HepG2 (cell line): ENCODE data around the gene HAP1. TPM values are rescaled to one million over a fixed set of nuclear protein-coding genes. Genes with fewer than 3 reads are reported as not detected.

Source experiments
- ATAC-seq: fragments of 200-7000 bp; cut with Tn5 transposase; 3 replicates; pipeline ENCODE4 v1.9.1; 2020; ENCODE audit warnings: mild to moderate bottlenecking, moderate library complexity
- BruUV-seq: library from RNA; stranded (reverse); fragments of 400-500 nt; replicated peaks from 2 replicates; lab custom pipeline; 2021; lab: Mats Ljungman, UMichigan
- CTCF ChIA-PET: fragments of 300-600 bp; formaldehyde crosslinking; extraction: SDS; loops from one replicate; lab custom pipeline; 2021; ENCODE audit warnings: low total read pairs, inconsistent platforms, low intra/inter-chr PET ratio; lab: Yijun Ruan, JAX
- POLR2A ChIA-PET: fragments of 350-600 bp; sonication (Branson Sonifier 250); formaldehyde crosslinking; loops from one replicate; lab custom pipeline; 2020; ENCODE audit warnings: antibody characterized with exemption, inconsistent platforms; lab: Yijun Ruan, JAX
- DNase-seq: peaks from one replicate; pipeline ENCODE4 v3.0.0-alpha.2; 2015; ENCODE audit warnings: low spot score
- FAIRE-seq: peaks from 3 replicates; lab custom pipeline; 2011; peaks lifted over from hg19 to GRCh38; lab: Jason Lieb, UNC
- H2AFZ ChIP-seq: one replicate; pipeline ENCODE4 v1.6.1; 2011; ENCODE audit warnings: low read length, inconsistent platforms
- H3K27ac ChIP-seq: fragments of 300-600 bp; 3 replicates; pipeline ENCODE4 v1.8.0; 2011; ENCODE audit warnings: mixed run types, mild to moderate bottlenecking, mixed read lengths, low read length, inconsistent platforms; ENCODE audit not compliant: insufficient read depth; ENCODE audit errors: extremely low read length
- H3K27me3 ChIP-seq, 2 experiments: fragments of 200-600 bp in 1 of 2; 2 replicates in 1 of 2; 3 replicates in 1 of 2; pipeline versions ENCODE4 v1.6.0 to v1.8.0; 2011; ENCODE audit warnings: low read length in 2 of 2, mild to moderate bottlenecking in 2 of 2, moderate library complexity in 2 of 2, inconsistent platforms in 1 of 2; ENCODE audit not compliant: insufficient read depth in 2 of 2, control insufficient read depth in 1 of 2
- H3K36me3 ChIP-seq, 2 experiments: fragments of 200-600 bp in 1 of 2; replicated peaks in 1 of 2; 2 replicates in 1 of 2; 3 replicates in 1 of 2; pipeline versions ENCODE4 v1.5.1 to v1.8.0; 2011; ENCODE audit warnings: low read length in 2 of 2, inconsistent platforms in 1 of 2; ENCODE audit not compliant: insufficient read depth in 2 of 2, control insufficient read depth in 1 of 2
- H3K4me1 ChIP-seq: 2 replicates; pipeline ENCODE4 v1.5.1; 2012; ENCODE audit warnings: low read length, inconsistent platforms; ENCODE audit not compliant: insufficient read depth
- H3K4me2 ChIP-seq: 2 replicates; pipeline ENCODE4 v1.6.0; 2011; ENCODE audit warnings: low read depth, low read length, inconsistent platforms
- H3K4me3 ChIP-seq, 3 experiments: fragments of 200-600 bp in 1 of 3; sonication (generic), shearing (Covaris generic) in 1 of 3; replicated peaks in 1 of 3; 2 replicates each; pipeline ENCODE4 v1.5.1; 2011 to 2016; ENCODE audit warnings: low read length in 3 of 3, inconsistent platforms in 2 of 3, low read depth in 2 of 3, mild to moderate bottlenecking in 2 of 3, control low read depth in 1 of 3, mixed read lengths in 1 of 3; ENCODE audit not compliant: insufficient read depth in 1 of 3
- H3K79me2 ChIP-seq: one replicate; pipeline ENCODE4 v1.6.1; 2011; ENCODE audit warnings: low read length, inconsistent platforms; ENCODE audit not compliant: insufficient read depth
- H3K9ac ChIP-seq: 2 replicates; pipeline ENCODE4 v1.6.0; 2011; ENCODE audit warnings: mild to moderate bottlenecking, low read depth, low read length, inconsistent platforms; ENCODE audit not compliant: insufficient read depth
- H3K9me3 ChIP-seq: 2 replicates; pipeline ENCODE4 v1.5.1; 2012; ENCODE audit warnings: mild to moderate bottlenecking, low read length
- H4K20me1 ChIP-seq: 2 replicates; pipeline ENCODE4 v1.6.0; 2011; ENCODE audit warnings: inconsistent platforms, mild to moderate bottlenecking, low read length, moderate library complexity; ENCODE audit not compliant: insufficient read depth
- HDAC1 ChIP-seq: sonication (generic); formaldehyde crosslinking; IDR thresholded peaks from 2 replicates; pipeline ENCODE4 v1.5.1; 2020; ENCODE audit warnings: mild to moderate bottlenecking, missing genetic modification reagents
- JDP2 ChIP-seq: sonication (generic); formaldehyde crosslinking; IDR thresholded peaks from 2 replicates; pipeline ENCODE4 v1.8.1; 2022; ENCODE audit warnings: missing genetic modification reagents, borderline replicate concordance
- KDM2A ChIP-seq: sonication (generic); formaldehyde crosslinking; IDR thresholded peaks from 2 replicates; pipeline ENCODE4 v1.4.0; 2020; ENCODE audit warnings: low read depth, missing genetic modification reagents, borderline replicate concordance
- NCOR1 ChIP-seq: fragments of 200-600 bp; sonication (generic); IDR thresholded peaks from 2 replicates; pipeline ENCODE4 v1.7.0; 2017; ENCODE audit warnings: antibody characterized with exemption, low read length, borderline replicate concordance
- PHF20 ChIP-seq: sonication (generic); formaldehyde crosslinking; IDR thresholded peaks from 2 replicates; pipeline ENCODE4 v1.5.0; 2020; ENCODE audit warnings: mild to moderate bottlenecking, missing genetic modification reagents
- PHF5A ChIP-seq: IDR thresholded peaks from one replicate; pipeline ENCODE4 v1.6.1; 2018; ENCODE audit warnings: low read depth, missing genetic modification reagents; ENCODE audit not compliant: unreplicated experiment
- POGZ ChIP-seq: sonication (generic); formaldehyde crosslinking; IDR thresholded peaks from 2 replicates; pipeline ENCODE4 v1.4.0; 2020; ENCODE audit warnings: mild to moderate bottlenecking, missing genetic modification reagents
- TSC22D2 ChIP-seq: sonication (generic); formaldehyde crosslinking; IDR thresholded peaks from 2 replicates; pipeline ENCODE4 v1.5.1; 2020; ENCODE audit warnings: missing genetic modification reagents, mild to moderate bottlenecking, borderline replicate concordance
- XRCC5 ChIP-seq: fragments of 200-400 bp; formaldehyde crosslinking; optimal IDR thresholded peaks from 2 replicates; pipeline ENCODE3; 2017; ENCODE audit warnings: mild to moderate bottlenecking, low read length
- ZBTB8A ChIP-seq: sonication (generic); formaldehyde crosslinking; IDR thresholded peaks from 2 replicates; pipeline ENCODE4 v1.4.0; 2020; ENCODE audit warnings: mild to moderate bottlenecking, low read depth, missing genetic modification reagents, borderline replicate concordance
- ZNF143 ChIP-seq: sonication (generic); formaldehyde crosslinking; IDR thresholded peaks from 2 replicates; pipeline ENCODE4 v1.4.0; 2020; ENCODE audit warnings: missing genetic modification reagents
- ZNF230 ChIP-seq: sonication (generic); formaldehyde crosslinking; IDR thresholded peaks from 2 replicates; pipeline ENCODE4 v1.4.0; 2020; ENCODE audit warnings: mild to moderate bottlenecking, missing genetic modification reagents
- ZNF570 ChIP-seq: sonication (generic); formaldehyde crosslinking; IDR thresholded peaks from 2 replicates; pipeline ENCODE4 v1.4.0; 2020; ENCODE audit warnings: mild to moderate bottlenecking, missing genetic modification reagents, borderline replicate concordance
- ZNF577 ChIP-seq: sonication (generic); formaldehyde crosslinking; IDR thresholded peaks from 2 replicates; pipeline ENCODE4 v1.4.0; 2020; ENCODE audit warnings: mild to moderate bottlenecking, low read depth, missing genetic modification reagents, borderline replicate concordance
- ZNF589 ChIP-seq: sonication (generic); formaldehyde crosslinking; conservative IDR thresholded peaks from 2 replicates; pipeline ENCODE4 v1.8.0; 2022; ENCODE audit warnings: mild to moderate bottlenecking, moderate library complexity, missing genetic modification reagents
- ZNF709 ChIP-seq: sonication (generic); formaldehyde crosslinking; IDR thresholded peaks from 2 replicates; pipeline ENCODE4 v1.5.0; 2020; ENCODE audit warnings: mild to moderate bottlenecking, missing genetic modification reagents
- ZNF724P ChIP-seq: sonication (generic); formaldehyde crosslinking; IDR thresholded peaks from 2 replicates; pipeline ENCODE4 v1.8.0; 2022; ENCODE audit warnings: missing genetic modification reagents, borderline replicate concordance
- ZNF781 ChIP-seq: sonication (generic); formaldehyde crosslinking; IDR thresholded peaks from 2 replicates; pipeline ENCODE4 v1.5.1; 2020; ENCODE audit warnings: borderline replicate concordance, mild to moderate bottlenecking, missing genetic modification reagents; ENCODE audit errors: not compliant biosample characterization
- ZNF879 ChIP-seq: sonication (generic); formaldehyde crosslinking; IDR thresholded peaks from 2 replicates; pipeline ENCODE4 v1.8.1; 2023; ENCODE audit warnings: missing genetic modification reagents
- WGBS: methylation state at CpG from one replicate; pipeline ENCODE4 v1.1.6; 2017; ENCODE audit warnings: low lambda C conversion rate; 5-methylcytosine and 5-hydroxymethylcytosine counted together
- in situ Hi-C: cut with HindIII; loops from 2 replicates; pipeline ENCODE4 v1.10.0; 2017; ENCODE audit warnings: low pct_unique_long_range_greater_than_20kb; ENCODE audit not compliant: extremely low pct_ligation_motif_present
- intact Hi-C: fragments of 100-400 bp; cut with micrococcal nuclease; formaldehyde crosslinking; loops from one replicate; pipeline ENCODE4 v1.10.0; 2022; ENCODE audit not compliant: unreplicated experiment
- polyA plus RNA-seq, 8 experiments: library from polyadenylated mRNA; depleted of rRNA in 3 of 8; stranded (reverse) in 7 of 8; unstranded in 1 of 8; fragments of >200 nt; fragmentation: Illumina TruSeq in 4 of 8; extraction: Trizol in 4 of 8; gene quantifications; 2 replicates each; pipeline versions ENCODE4 v1.2.1 to v1.2.3, GENCODE V29; 2011 to 2016; ENCODE audit warnings: low read depth in 4 of 8, missing spikeins in 1 of 8, mixed read lengths in 1 of 8; ENCODE audit not compliant: insufficient read depth in 1 of 8
- total RNA-seq, 5 experiments: library from RNA; depleted of rRNA; stranded (reverse); fragments of >200 nt; fragmentation: Illumina TruSeq; extraction: Trizol; gene quantifications; 2 replicates each; pipeline ENCODE4 v1.2.3, GENCODE V29; 2016; ENCODE audit warnings: low read depth in 1 of 5
- TF ChIP-seq, protein P1 (sequence below): sonication (generic); formaldehyde crosslinking; IDR thresholded peaks from 2 replicates; pipeline ENCODE4 v1.4.0; 2020; ENCODE audit warnings: missing genetic modification reagents
- TF ChIP-seq, protein P2 (sequence below): sonication (generic); formaldehyde crosslinking; IDR thresholded peaks from 2 replicates; pipeline ENCODE4 v1.4.0; 2020; ENCODE audit warnings: missing genetic modification reagents, mild to moderate bottlenecking, borderline replicate concordance
- TF ChIP-seq, protein P3 (sequence below): sonication (generic); formaldehyde crosslinking; IDR thresholded peaks from 2 replicates; pipeline ENCODE4 v1.8.0; 2022; ENCODE audit warnings: mild to moderate bottlenecking, missing genetic modification reagents; ENCODE audit not compliant: insufficient replicate concordance
- TF ChIP-seq, protein P4 (sequence below): sonication (generic); formaldehyde crosslinking; IDR thresholded peaks from 2 replicates; pipeline ENCODE4 v1.5.0; 2020; ENCODE audit warnings: missing genetic modification reagents

Gene HAP1
- total and polyA plus RNA-seq, 2 of the 13 experiments (the other 11 are each of a cell fraction or from before 2014, with no cell fraction given): 0.07 TPM

DNA sequence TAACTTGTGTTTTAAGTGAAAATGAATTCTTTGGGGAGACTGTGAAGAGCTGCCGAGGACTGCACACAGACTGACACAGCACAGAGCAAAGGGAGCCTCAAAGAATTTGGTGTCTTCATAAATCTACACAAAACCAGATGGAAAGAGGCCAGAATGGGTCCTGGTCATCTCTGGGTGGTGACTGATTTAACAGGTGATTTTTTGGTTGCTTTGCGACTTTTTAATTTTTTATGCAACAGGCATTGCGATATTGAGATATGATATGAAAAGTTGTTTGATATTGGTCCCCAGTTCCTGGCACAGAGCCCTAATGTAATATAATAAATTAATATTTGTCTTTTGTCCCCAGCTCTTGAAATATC lies 58.4 kb downstream of the HAP1 start:
- no peaks in the 10 kb centered on the region for H3K79me2 ChIP-seq
- H3K27me3 ChIP-seq: peaks cover 0 to 2% of the 10 kb centered on the region in 2 experiments; a peak in 2 of 5 replicates
- peak overlapping the region in 1 of 3 experiments; percentile 52; a peak in 2 of 6 replicates for H3K4me3 ChIP-seq
- BruUV-seq: no TSS peak
- intact Hi-C loops: no loop called here
- peak overlapping the region; percentile 34 for H3K27ac ChIP-seq
- H3K4me1 ChIP-seq: peaks cover 50% of the 10 kb centered on the region
- DNase-seq (no peak), ATAC-seq (no peak; the same call in 2 of the 3 replicates), FAIRE-seq (peak; percentile 18)
- H3K9ac ChIP-seq: no peak overlapping the region
- no peaks in the 10 kb centered on the region for H3K9me3 ChIP-seq
- ChIA-PET POLR2A (interaction anchor here (0.5 to 7.2 kb wide), 6 partner anchors 9 to 1453 kb away, joined by 3 to 443 read pairs (median 3); partner anchors contain the start of gene EIF1), CTCF (no interaction called here)
- in situ Hi-C loops: no loop called here
- no peaks in the 10 kb centered on the region for H3K36me3 ChIP-seq
- WGBS: 4% methylated on average over 3 of the region's 3 CpGs
- H4K20me1 ChIP-seq: no peaks in the 10 kb centered on the region
- H2AFZ ChIP-seq: peak overlapping the region; percentile 49
- H3K4me2 ChIP-seq: peak overlapping the region; percentile 62
- TF ChIP-seq JDP2 (no peak), ZNF709 (CRISPR knock-in tag) (no peak), HDAC1 (CRISPR knock-in tag) (no peak), XRCC5 (no peak), ZNF724P (CRISPR knock-in tag) (0 out of 2 replicates have a peak, but pooled peaks have one; percentile 50), ZBTB8A (CRISPR knock-in tag) (no peak), ZNF143 (no peak), ZNF781 (no peak), PHF5A (no peak), ZNF570 (CRISPR knock-in tag) (no peak), ZNF577 (CRISPR knock-in tag) (no peak), NCOR1 (no peak), PHF20 (CRISPR knock-in tag) (no peak), ZNF230 (CRISPR knock-in tag) (0 out of 2 replicates have a peak, but pooled peaks have one; percentile 45), ZNF879 (CRISPR knock-in tag) (no peak), POGZ (CRISPR knock-in tag) (no peak), TSC22D2 (CRISPR knock-in tag) (no peak), KDM2A (no peak), ZNF589 (no peak)
- TF ChIP-seq, protein P1, sequence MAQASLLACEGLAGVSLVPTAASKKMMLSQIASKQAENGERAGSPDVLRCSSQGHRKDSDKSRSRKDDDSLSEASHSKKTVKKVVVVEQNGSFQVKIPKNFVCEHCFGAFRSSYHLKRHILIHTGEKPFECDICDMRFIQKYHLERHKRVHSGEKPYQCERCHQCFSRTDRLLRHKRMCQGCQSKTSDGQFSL (CRISPR knock-in tag): no peak
- TF ChIP-seq, protein P2, sequence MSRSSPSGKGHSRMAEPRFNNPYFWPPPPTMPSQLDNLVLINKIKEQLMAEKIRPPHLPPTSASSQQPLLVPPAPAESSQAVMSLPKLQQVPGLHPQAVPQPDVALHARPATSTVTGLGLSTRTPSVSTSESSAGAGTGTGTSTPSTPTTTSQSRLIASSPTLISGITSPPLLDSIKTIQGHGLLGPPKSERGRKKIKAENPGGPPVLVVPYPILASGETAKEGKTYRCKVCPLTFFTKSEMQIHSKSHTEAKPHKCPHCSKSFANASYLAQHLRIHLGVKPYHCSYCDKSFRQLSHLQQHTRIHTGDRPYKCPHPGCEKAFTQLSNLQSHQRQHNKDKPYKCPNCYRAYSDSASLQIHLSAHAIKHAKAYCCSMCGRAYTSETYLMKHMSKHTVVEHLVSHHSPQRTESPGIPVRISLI (CRISPR knock-in tag): no peak
- TF ChIP-seq, protein P3, sequence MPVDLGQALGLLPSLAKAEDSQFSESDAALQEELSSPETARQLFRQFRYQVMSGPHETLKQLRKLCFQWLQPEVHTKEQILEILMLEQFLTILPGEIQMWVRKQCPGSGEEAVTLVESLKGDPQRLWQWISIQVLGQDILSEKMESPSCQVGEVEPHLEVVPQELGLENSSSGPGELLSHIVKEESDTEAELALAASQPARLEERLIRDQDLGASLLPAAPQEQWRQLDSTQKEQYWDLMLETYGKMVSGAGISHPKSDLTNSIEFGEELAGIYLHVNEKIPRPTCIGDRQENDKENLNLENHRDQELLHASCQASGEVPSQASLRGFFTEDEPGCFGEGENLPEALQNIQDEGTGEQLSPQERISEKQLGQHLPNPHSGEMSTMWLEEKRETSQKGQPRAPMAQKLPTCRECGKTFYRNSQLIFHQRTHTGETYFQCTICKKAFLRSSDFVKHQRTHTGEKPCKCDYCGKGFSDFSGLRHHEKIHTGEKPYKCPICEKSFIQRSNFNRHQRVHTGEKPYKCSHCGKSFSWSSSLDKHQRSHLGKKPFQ (CRISPR knock-in tag): no peak
- TF ChIP-seq, protein P4, sequence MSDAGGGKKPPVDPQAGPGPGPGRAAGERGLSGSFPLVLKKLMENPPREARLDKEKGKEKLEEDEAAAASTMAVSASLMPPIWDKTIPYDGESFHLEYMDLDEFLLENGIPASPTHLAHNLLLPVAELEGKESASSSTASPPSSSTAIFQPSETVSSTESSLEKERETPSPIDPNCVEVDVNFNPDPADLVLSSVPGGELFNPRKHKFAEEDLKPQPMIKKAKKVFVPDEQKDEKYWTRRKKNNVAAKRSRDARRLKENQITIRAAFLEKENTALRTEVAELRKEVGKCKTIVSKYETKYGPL: no peak
